Stimulated activated CD4-positive, alpha-beta T cell treated with anti-CD3 and anti-CD28 coated beads, Interleukin-12 subunit alpha, Interleukin-12 subunit beta, amount 100 ng/mL, for 48 hours (primary cell): ENCODE data around the gene ZNF226.
"Not testable (repeated sequence)": the region's sequence is repeated elsewhere in the genome, so short reads cannot be mapped to it uniquely, and the experiment has no call there.

ENCODE experiments used
- DNase-seq, 3 donors: peaks; one replicate each; pipeline ENCODE4 v3.0.0-alpha.2; 2020; ENCODE audit warnings: low read depth in 2 of 3, low spot score in 1 of 3

ZNF226 gene

GRCh38 chr19:44207126-44207803, 42.4 kb downstream of the ZNF226 start:
- peak; percentile 67 to 72 (median 71) for DNase-seq

DNA sequence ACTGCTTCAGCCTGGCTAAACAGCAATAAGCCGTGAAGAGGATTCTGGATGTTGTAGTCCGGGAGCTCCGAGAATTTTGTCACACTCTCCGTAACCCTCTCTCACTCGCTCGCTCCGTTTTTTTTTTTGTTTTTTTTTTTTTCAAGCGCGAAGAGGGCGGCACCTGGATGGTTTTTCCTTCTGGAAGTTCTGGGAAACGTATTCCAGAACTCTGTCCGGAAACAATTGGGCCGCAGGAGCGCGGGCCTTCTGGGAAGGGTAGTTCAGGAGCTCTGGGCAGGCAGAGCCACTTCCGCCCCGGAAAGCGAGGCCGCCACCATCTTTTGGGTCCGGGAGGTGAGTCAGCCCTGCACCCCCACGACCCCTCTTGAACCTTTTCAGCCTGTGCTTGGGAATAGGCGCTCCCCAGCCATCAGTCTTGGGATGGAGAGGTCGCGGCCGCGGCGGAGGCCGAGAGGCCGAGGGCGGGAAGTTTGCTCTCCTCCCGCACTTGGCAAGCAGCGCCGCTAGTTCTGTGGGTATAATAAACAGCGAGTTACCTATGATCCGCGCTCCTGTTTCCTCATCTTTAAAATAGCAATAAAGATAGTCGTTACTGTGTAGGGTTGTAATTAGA, 47.5 kb downstream of the ZNF226 start, which contains the start of gene ZNF227:
TSS of gene ZNF227 (plus strand) at position 283 of the 616 bp plus-strand sequence. CDS start 5,261 bp downstream, outside the sequence.
- DNase-seq: peak; percentile 66 to 72 (median 69)

DNA sequence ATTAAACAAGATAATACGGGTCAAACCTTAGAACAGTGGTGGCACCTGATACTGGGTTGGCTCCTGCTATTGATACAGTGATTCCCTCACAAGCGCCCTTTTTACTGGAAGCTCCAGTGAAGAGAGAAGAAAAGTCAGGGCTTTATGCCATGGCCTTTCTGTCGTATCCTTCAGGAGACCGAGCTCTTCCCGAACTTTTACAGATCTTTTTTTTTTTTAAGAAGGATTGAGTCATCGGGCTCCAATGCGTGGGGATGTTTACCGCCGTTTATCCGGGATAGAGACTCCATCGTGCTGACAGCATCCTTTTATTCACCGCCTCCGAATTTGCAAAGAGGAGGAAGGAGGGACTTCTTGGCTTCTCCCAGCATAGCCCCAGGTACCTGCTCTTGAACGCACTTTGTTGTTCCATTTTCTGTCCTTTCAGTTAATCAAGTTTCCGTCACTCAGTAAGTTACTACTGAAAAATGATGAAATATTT, 48.0 kb downstream of the ZNF226 start:
- DNase-seq: peak in 1 of 3 donors; percentile 2

DNA sequence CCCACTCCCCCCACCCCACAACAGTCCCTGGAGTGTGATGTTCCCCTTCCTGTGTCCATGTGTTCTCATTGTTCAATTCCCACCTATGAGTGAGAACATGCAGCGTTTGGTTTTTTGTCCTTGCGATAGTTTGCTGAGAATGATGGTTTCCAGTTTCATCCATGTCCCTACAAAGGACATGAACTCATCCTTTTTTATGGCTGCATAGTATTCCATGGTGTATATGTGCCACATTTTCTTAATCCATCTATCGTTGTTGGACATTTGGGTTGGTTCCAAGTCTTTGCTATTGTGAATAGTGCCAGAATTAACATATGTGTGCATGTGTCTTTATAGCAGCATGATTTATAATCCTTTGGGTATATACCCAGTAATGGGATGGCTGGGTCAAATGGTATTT, 55.0 kb downstream of the ZNF226 start:
- DNase-seq: not testable (repeated sequence)

DNA sequence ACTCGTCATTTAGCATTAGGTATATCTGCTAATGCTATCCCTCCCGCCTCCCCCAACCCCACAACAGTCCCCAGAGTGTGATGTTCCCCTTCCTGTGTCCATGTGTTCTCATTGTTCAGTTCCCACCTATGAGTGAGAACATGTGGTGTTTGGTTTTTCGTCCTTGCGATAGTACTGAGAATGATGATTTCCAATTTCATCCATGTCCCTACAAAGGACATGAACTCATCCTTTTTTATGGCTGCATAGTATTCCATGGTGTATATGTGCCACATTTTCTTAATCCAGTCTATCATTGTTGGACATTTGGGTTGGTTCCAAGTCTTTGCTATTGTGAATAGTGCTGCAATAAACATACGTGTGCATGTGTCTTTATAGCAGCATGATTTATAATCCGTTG, 55.9 kb downstream of the ZNF226 start:
- not testable (repeated sequence) for DNase-seq

DNA sequence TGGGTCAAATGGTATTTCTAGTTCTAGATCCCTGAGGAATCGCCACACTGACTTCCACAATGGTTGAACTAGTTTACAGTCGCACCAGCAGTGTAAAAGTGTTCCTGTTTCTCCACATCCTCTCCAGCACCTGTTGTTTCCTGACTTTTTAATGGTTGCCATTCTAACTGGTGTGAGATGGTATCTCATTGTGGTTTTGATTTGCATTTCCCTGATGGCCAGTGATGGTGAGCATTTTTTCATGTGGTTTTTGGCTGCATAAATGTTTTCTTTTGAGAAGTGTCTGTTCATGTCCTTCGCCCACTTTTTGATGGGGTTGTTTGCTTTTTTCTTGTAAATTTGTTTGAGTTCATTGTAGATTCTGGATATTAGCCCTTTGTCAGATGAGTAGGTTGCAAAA, 56.4 kb downstream of the ZNF226 start:
- not testable (repeated sequence) for DNase-seq
